GM23338 (cell line): ENCODE measurements around the gene PCSK2. TPM values are rescaled to one million over a fixed set of nuclear protein-coding genes. Genes with fewer than 3 reads are reported as not detected.

Experiments used
- ATAC-seq: fragments of 200-7000 bp; cut with Tn5 transposase; 3 replicates; pipeline ENCODE4 v1.9.1; 2020
- DNase-seq: peaks from one replicate; pipeline ENCODE4 v3.0.0-alpha.2; 2015; ENCODE audit warnings: low spot score
- H2AFZ ChIP-seq: fragments of 200-600 bp; sonication (generic); 2 replicates; pipeline ENCODE4 v1.8.0; 2016; ENCODE audit warnings: antibody characterized with exemption, mild to moderate bottlenecking, moderate library complexity
- H3F3A ChIP-seq: fragments of 200-600 bp; sonication (generic); replicated peaks from 2 replicates; pipeline ENCODE4 v1.8.0; 2017; ENCODE audit warnings: antibody characterized with exemption, mixed run types, low read depth
- H3K27ac ChIP-seq: fragments of 200-600 bp; sonication (generic); 2 replicates; pipeline ENCODE4 v1.6.1; 2016; ENCODE audit warnings: low read depth
- H3K27me3 ChIP-seq: fragments of 200-600 bp; sonication (generic); 2 replicates; pipeline ENCODE4 v1.8.0; 2016; ENCODE audit warnings: mild to moderate bottlenecking, mixed run types, moderate library complexity; ENCODE audit not compliant: insufficient read depth
- H3K36me3 ChIP-seq: fragments of 200-600 bp; sonication (generic); 2 replicates; pipeline ENCODE4 v1.8.0; 2016; ENCODE audit warnings: mild to moderate bottlenecking; ENCODE audit not compliant: insufficient read depth
- H3K4me1 ChIP-seq: fragments of 200-600 bp; sonication (generic); 2 replicates; pipeline ENCODE4 v1.8.0; 2016; ENCODE audit warnings: mild to moderate bottlenecking, moderate library complexity; ENCODE audit not compliant: insufficient read depth
- H3K4me2 ChIP-seq: fragments of 200-600 bp; sonication (generic); 2 replicates; pipeline ENCODE4 v1.7.1; 2017; ENCODE audit warnings: mixed run types
- H3K4me3 ChIP-seq: fragments of 200-600 bp; sonication (generic); 2 replicates; pipeline ENCODE4 v1.6.1; 2016; ENCODE audit warnings: mixed run types
- H3K79me2 ChIP-seq: fragments of 200-600 bp; sonication (generic); replicated peaks from 2 replicates; pipeline ENCODE4 v1.8.0; 2017; ENCODE audit warnings: mild to moderate bottlenecking; ENCODE audit not compliant: insufficient read depth
- H3K9me2 ChIP-seq: fragments of 200-600 bp; sonication (generic); 2 replicates; pipeline ENCODE4 v1.8.0; 2017; ENCODE audit not compliant: insufficient read depth
- H4K20me1 ChIP-seq: fragments of 200-600 bp; sonication (generic); replicated peaks from 2 replicates; pipeline ENCODE4 v1.8.0; 2017; ENCODE audit warnings: mild to moderate bottlenecking; ENCODE audit not compliant: insufficient read depth
- H3K27ac Mint-ChIP-seq: 2 replicates; pipeline ENCODE4 v1.8.0; 2020; ENCODE audit warnings: inconsistent platforms, mild to moderate bottlenecking, moderate library complexity, mixed read lengths
- H3K27me3 Mint-ChIP-seq: 3 replicates; pipeline ENCODE4 v1.8.0; 2022; ENCODE audit warnings: low read depth, mild to moderate bottlenecking, moderate library complexity, mixed read lengths, inconsistent platforms; ENCODE audit not compliant: insufficient read depth, poor library complexity
- H3K36me3 Mint-ChIP-seq: 3 replicates; pipeline ENCODE4 v1.8.0; 2021; ENCODE audit warnings: low read depth, mild to moderate bottlenecking, inconsistent platforms, moderate library complexity, mixed read lengths
- H3K4me1 Mint-ChIP-seq: 3 replicates; pipeline ENCODE4 v1.8.0; 2020; ENCODE audit warnings: mild to moderate bottlenecking, inconsistent platforms, mixed read lengths
- H3K4me3 Mint-ChIP-seq: 3 replicates; pipeline ENCODE4 v1.8.0; 2021; ENCODE audit warnings: moderate library complexity, mild to moderate bottlenecking, inconsistent platforms, mixed read lengths
- H3K9me3 Mint-ChIP-seq: 3 replicates; pipeline ENCODE4 v1.8.0; 2020; ENCODE audit warnings: moderate library complexity, mild to moderate bottlenecking, inconsistent platforms, mixed read lengths
- CREB1 ChIP-seq: fragments of 250-450 bp; sonication (Bioruptor Pico); IDR thresholded peaks from 2 replicates; pipeline ENCODE4 v1.5.0; 2020; ENCODE audit warnings: low read depth, mild to moderate bottlenecking, moderate library complexity
- EZH2phosphoT487 ChIP-seq: fragments of 200-600 bp; sonication (generic); IDR thresholded peaks from one replicate; pipeline ENCODE4 v1.8.1; 2018; ENCODE audit warnings: antibody characterized with exemption; ENCODE audit not compliant: unreplicated experiment
- STAT1 ChIP-seq: IDR thresholded peaks from one replicate; pipeline ENCODE4 v1.6.1; 2016; ENCODE audit warnings: antibody characterized with exemption; ENCODE audit not compliant: unreplicated experiment
- ZNF331 ChIP-seq: fragments of 250-450 bp; sonication (Bioruptor Pico); IDR thresholded peaks from 2 replicates; pipeline ENCODE4 v1.5.0; 2020; ENCODE audit warnings: low read depth, mild to moderate bottlenecking, moderate library complexity
- polyA plus RNA-seq: library from polyadenylated mRNA; unstranded; fragments of >200 nt; fragmentation: Nextera tagmentation; extraction: Ambion mirVana; gene quantifications from 2 replicates; pipeline ENCODE4 v1.2.1, GENCODE V29; 2016
- total RNA-seq: library from RNA; depleted of rRNA; stranded (reverse); fragments of >200 nt; shearing (Covaris generic); gene quantifications from 2 replicates; pipeline ENCODE4 v1.2.3, GENCODE V29; 2014
- TF ChIP-seq, protein P1 (sequence below): IDR thresholded peaks from one replicate; pipeline ENCODE4 v1.6.1; 2018; ENCODE audit warnings: antibody characterized with exemption; ENCODE audit not compliant: unreplicated experiment
- TF ChIP-seq, protein P2 (sequence below): IDR thresholded peaks from 2 replicates; pipeline ENCODE4 v1.6.1; 2016; ENCODE audit warnings: antibody characterized with exemption
- TF ChIP-seq, protein P3 (sequence below): fragments of 250-450 bp; sonication (Bioruptor Pico); IDR thresholded peaks from 2 replicates; pipeline ENCODE4 v1.5.0; 2020; ENCODE audit warnings: mild to moderate bottlenecking, moderate library complexity
- TF ChIP-seq, protein P4 (sequence below), 2 experiments: fragments of 200-600 bp in 1 of 2; sonication (generic) in 1 of 2; conservative IDR thresholded peaks; 2 replicates each; pipeline versions ENCODE4 v1.5.1 to v1.6.1; 2016 to 2017; ENCODE audit warnings: antibody characterized with exemption in 2 of 2, low read depth in 2 of 2, mild to moderate bottlenecking in 2 of 2, moderate library complexity in 1 of 2

The PCSK2 gene
- total and polyA plus RNA-seq, 2 experiments from 2014 or later = 0.37 to 1.1 TPM

DNA sequence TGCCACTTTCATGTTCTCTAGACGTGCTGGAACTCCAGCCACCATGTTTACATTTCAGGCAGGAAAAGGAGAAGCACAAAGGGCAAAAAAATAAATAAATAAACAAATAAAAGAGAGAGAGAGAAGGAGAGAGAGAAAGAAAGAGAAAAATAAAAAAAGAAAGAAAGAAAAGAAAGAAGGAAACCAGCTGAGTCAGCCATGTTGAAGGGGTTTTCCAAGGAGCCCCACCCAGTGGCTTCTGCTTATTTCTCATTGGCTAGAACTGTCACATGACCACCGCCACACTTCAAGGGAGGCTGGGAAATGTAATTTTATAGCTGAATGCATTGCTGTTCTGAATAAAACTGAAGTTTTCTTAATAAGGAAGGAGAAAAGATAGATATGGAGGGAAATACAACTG lies 233.3 kb downstream of the PCSK2 start (continued):
- TF ChIP-seq, protein P1, sequence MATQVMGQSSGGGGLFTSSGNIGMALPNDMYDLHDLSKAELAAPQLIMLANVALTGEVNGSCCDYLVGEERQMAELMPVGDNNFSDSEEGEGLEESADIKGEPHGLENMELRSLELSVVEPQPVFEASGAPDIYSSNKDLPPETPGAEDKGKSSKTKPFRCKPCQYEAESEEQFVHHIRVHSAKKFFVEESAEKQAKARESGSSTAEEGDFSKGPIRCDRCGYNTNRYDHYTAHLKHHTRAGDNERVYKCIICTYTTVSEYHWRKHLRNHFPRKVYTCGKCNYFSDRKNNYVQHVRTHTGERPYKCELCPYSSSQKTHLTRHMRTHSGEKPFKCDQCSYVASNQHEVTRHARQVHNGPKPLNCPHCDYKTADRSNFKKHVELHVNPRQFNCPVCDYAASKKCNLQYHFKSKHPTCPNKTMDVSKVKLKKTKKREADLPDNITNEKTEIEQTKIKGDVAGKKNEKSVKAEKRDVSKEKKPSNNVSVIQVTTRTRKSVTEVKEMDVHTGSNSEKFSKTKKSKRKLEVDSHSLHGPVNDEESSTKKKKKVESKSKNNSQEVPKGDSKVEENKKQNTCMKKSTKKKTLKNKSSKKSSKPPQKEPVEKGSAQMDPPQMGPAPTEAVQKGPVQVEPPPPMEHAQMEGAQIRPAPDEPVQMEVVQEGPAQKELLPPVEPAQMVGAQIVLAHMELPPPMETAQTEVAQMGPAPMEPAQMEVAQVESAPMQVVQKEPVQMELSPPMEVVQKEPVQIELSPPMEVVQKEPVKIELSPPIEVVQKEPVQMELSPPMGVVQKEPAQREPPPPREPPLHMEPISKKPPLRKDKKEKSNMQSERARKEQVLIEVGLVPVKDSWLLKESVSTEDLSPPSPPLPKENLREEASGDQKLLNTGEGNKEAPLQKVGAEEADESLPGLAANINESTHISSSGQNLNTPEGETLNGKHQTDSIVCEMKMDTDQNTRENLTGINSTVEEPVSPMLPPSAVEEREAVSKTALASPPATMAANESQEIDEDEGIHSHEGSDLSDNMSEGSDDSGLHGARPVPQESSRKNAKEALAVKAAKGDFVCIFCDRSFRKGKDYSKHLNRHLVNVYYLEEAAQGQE = no peak
- no peak for TF ChIP-seq ZNF331 (CRISPR knock-in tag)
- TF ChIP-seq CREB1 (CRISPR knock-in tag) = no peak

DNA sequence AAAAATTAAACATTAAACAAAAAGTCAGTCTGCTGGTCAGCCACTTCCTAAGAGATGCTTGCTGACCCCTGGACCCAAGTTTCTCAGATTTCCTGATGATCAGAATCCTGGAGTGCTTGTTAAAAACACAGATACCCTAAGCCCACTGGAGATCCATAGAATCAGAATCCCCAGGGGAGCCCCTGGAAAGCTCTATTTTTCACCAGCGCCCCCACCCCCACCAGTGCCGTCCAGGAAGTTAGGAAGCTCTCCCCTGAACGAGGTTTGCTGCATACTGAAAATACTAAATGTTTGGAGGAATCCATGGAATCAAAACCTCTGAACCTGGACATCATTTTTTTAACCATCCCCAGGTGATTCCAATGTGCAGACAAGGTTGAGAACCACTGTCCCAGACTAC lies 235.1 kb downstream of the PCSK2 start:
- H3K27ac ChIP-seq = no peak overlapping the region
- H3K4me1 Mint-ChIP-seq = no peaks in the 10 kb centered on the region
- H3K4me2 ChIP-seq = no peak overlapping the region
- peaks cover 8% of the 10 kb centered on the region for H3K9me2 ChIP-seq
- H3K9me3 Mint-ChIP-seq = no peaks in the 10 kb centered on the region
- no peaks in the 10 kb centered on the region for H3K36me3 Mint-ChIP-seq
- no peaks in the 10 kb centered on the region for H3F3A ChIP-seq
- no peak for ATAC-seq
- no peaks in the 10 kb centered on the region for H3K27me3 ChIP-seq
- H3K4me3 ChIP-seq = no peak overlapping the region
- DNase-seq = no peak
- no peaks in the 10 kb centered on the region for H3K4me1 ChIP-seq
- no peaks in the 10 kb centered on the region for H4K20me1 ChIP-seq
- H3K79me2 ChIP-seq = no peaks in the 10 kb centered on the region
- no peak overlapping the region for H3K4me3 Mint-ChIP-seq
- H3K27ac Mint-ChIP-seq = no peak overlapping the region
- H3K36me3 ChIP-seq = no peaks in the 10 kb centered on the region
- no peaks in the 10 kb centered on the region for H3K27me3 Mint-ChIP-seq
- H2AFZ ChIP-seq = no peak overlapping the region
- TF ChIP-seq, protein P2, sequence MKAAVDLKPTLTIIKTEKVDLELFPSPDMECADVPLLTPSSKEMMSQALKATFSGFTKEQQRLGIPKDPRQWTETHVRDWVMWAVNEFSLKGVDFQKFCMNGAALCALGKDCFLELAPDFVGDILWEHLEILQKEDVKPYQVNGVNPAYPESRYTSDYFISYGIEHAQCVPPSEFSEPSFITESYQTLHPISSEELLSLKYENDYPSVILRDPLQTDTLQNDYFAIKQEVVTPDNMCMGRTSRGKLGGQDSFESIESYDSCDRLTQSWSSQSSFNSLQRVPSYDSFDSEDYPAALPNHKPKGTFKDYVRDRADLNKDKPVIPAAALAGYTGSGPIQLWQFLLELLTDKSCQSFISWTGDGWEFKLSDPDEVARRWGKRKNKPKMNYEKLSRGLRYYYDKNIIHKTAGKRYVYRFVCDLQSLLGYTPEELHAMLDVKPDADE = no peak
- TF ChIP-seq STAT1 (no peak), ZNF331 (CRISPR knock-in tag) (no peak), EZH2phosphoT487 (no peak), CREB1 (CRISPR knock-in tag) (no peak)
- TF ChIP-seq, protein P3, sequence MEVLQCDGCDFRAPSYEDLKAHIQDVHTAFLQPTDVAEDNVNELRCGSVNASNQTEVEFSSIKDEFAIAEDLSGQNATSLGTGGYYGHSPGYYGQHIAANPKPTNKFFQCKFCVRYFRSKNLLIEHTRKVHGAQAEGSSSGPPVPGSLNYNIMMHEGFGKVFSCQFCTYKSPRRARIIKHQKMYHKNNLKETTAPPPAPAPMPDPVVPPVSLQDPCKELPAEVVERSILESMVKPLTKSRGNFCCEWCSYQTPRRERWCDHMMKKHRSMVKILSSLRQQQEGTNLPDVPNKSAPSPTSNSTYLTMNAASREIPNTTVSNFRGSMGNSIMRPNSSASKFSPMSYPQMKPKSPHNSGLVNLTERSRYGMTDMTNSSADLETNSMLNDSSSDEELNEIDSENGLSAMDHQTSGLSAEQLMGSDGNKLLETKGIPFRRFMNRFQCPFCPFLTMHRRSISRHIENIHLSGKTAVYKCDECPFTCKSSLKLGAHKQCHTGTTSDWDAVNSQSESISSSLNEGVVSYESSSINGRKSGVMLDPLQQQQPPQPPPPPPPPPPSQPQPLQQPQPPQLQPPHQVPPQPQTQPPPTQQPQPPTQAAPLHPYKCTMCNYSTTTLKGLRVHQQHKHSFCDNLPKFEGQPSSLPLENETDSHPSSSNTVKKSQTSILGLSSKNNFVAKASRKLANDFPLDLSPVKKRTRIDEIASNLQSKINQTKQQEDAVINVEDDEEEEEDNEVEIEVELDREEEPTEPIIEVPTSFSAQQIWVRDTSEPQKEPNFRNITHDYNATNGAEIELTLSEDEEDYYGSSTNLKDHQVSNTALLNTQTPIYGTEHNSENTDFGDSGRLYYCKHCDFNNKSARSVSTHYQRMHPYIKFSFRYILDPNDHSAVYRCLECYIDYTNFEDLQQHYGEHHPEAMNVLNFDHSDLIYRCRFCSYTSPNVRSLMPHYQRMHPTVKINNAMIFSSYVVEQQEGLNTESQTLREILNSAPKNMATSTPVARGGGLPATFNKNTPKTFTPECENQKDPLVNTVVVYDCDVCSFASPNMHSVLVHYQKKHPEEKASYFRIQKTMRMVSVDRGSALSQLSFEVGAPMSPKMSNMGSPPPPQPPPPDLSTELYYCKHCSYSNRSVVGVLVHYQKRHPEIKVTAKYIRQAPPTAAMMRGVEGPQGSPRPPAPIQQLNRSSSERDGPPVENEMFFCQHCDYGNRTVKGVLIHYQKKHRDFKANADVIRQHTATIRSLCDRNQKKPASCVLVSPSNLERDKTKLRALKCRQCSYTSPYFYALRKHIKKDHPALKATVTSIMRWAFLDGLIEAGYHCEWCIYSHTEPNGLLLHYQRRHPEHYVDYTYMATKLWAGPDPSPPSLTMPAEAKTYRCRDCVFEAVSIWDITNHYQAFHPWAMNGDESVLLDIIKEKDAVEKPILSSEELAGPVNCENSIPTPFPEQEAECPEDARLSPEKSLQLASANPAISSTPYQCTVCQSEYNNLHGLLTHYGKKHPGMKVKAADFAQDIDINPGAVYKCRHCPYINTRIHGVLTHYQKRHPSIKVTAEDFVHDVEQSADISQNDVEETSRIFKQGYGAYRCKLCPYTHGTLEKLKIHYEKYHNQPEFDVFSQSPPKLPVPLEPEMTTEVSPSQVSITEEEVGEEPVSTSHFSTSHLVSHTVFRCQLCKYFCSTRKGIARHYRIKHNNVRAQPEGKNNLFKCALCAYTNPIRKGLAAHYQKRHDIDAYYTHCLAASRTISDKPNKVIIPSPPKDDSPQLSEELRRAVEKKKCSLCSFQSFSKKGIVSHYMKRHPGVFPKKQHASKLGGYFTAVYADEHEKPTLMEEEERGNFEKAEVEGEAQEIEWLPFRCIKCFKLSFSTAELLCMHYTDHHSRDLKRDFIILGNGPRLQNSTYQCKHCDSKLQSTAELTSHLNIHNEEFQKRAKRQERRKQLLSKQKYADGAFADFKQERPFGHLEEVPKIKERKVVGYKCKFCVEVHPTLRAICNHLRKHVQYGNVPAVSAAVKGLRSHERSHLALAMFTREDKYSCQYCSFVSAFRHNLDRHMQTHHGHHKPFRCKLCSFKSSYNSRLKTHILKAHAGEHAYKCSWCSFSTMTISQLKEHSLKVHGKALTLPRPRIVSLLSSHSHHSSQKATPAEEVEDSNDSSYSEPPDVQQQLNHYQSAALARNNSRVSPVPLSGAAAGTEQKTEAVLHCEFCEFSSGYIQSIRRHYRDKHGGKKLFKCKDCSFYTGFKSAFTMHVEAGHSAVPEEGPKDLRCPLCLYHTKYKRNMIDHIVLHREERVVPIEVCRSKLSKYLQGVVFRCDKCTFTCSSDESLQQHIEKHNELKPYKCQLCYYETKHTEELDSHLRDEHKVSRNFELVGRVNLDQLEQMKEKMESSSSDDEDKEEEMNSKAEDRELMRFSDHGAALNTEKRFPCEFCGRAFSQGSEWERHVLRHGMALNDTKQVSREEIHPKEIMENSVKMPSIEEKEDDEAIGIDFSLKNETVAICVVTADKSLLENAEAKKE (CRISPR knock-in tag) = no peak
- TF ChIP-seq, protein P4, sequence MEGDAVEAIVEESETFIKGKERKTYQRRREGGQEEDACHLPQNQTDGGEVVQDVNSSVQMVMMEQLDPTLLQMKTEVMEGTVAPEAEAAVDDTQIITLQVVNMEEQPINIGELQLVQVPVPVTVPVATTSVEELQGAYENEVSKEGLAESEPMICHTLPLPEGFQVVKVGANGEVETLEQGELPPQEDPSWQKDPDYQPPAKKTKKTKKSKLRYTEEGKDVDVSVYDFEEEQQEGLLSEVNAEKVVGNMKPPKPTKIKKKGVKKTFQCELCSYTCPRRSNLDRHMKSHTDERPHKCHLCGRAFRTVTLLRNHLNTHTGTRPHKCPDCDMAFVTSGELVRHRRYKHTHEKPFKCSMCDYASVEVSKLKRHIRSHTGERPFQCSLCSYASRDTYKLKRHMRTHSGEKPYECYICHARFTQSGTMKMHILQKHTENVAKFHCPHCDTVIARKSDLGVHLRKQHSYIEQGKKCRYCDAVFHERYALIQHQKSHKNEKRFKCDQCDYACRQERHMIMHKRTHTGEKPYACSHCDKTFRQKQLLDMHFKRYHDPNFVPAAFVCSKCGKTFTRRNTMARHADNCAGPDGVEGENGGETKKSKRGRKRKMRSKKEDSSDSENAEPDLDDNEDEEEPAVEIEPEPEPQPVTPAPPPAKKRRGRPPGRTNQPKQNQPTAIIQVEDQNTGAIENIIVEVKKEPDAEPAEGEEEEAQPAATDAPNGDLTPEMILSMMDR (conservative IDR thresholded peaks at IDR 0.05; ENCODE audit: low read depth in 2 of 2) = no peak
- TF ChIP-seq, protein P1 = no peak
